Suppressor macrophage (primary cell): Measurements from ENCODE around the gene FBXO3.

Experiments
- DNase-seq, 4 experiments: peaks; one replicate each; pipeline ENCODE4 v3.0.0-alpha.2; 2020 to 2022

FBXO3 gene

DNA sequence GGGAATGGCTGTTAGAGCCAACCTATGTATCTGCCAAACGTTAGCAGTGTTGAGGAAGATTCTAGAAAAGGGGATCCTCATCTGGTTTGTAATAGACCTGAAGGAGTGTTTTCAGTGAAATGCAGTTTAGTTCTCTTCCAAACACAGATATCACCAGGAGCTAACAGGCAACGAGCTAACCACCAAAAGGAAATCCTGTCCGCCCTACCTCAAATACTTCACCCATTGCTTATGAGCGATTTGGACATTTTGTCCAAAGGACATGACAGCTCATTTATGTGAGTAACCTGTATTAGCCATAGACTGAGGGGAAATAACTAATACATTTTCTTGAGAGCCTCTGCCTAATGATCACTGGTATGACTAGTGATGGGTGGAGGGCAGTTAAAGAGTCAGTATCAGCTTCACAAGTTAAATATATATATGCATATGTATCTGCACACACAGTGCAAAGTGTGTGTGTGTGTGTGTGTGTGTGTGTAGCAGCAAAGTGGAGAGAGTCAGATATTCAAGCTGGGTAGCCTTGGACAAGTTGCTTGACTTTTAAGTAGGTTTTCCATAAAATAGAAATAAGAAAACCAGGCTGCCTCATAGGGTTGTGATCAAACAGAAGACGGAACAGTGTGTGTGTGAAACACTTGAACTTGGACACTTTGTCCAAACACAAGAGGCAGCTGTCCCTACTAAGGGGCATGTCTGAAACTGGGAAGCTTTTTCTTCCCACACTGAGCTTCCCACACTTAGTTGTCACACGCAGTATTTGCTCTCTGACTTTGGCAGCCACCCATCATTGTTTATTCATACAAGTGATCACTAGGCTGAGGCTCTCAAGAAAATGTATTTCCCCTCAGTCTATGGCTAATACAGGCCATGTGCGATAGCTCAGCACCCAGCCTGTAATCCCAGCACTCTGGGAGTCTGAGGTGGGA is 72.8 kb downstream of the FBXO3 start:
- DNase-seq, result peak; percentile 46 to 69 (median 62)

GRCh38 chr11:33700502-33701271 is 73.6 kb downstream of the FBXO3 start, which contains the start of gene C11orf91:
Gene C11orf91 (minus strand): TSS chr11:33700826. CDS start chr11:33700740, 86 bp downstream.
- DNase-seq, result peak; percentile 93 to 98 (median 96)

DNA sequence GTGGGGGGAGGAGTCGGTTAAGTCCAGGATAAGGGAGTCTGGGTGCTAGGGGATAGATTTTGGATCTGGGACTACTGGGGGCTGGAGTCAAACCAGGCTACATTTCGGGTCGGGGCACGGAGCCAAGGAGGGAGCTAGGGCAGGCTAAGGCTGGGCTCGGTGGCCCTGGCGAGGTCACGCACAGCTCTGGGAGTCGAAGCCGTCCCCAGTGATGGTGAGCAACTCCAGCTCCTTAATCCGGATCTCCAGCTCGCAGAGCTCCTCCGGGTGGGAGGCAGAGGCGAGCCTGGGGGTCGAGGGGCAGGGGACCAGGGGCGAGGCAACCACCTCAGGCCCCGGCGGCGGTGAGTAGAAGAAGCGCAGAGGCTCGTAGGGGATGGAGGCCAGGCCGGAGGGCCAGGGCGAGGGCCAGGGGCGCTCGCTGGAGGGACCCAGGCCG is 74.2 kb downstream of the FBXO3 start:
- DNase-seq, result no peak

- no peak for DNase-seq
These were observed 74.7 kb downstream of the FBXO3 start for GRCh38 chr11:33699515-33700062.

DNA sequence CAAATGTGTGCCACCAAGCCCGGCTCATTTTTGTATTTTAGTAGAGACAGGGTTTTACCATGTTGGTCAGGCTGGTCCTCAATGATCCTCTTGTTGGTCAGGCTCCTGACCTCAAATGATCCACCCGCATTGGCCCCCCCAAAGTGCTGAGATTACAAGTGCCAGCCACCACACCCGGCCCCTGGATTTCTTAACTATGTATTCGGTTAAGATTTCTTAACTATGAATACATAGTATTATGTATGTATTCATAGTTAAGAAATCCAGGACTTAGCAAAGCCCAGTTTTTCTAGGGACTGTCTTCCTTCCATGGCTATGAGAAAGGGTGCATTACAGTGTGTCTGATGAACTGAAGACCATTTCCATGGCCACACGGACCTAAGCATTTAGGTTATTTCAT is 75.4 kb downstream of the FBXO3 start:
- no peak for DNase-seq

- no peak for DNase-seq
These were observed 76.3 kb downstream of the FBXO3 start for GRCh38 chr11:33697997-33698396.

- no peak for DNase-seq
These were observed 77.2 kb downstream of the FBXO3 start for GRCh38 chr11:33696931-33697638.

- no peak for DNase-seq
These were observed 77.9 kb downstream of the FBXO3 start for GRCh38 chr11:33696411-33696810.

- no peak for DNase-seq
These were observed 79.2 kb downstream of the FBXO3 start for GRCh38 chr11:33695051-33695566.

DNA sequence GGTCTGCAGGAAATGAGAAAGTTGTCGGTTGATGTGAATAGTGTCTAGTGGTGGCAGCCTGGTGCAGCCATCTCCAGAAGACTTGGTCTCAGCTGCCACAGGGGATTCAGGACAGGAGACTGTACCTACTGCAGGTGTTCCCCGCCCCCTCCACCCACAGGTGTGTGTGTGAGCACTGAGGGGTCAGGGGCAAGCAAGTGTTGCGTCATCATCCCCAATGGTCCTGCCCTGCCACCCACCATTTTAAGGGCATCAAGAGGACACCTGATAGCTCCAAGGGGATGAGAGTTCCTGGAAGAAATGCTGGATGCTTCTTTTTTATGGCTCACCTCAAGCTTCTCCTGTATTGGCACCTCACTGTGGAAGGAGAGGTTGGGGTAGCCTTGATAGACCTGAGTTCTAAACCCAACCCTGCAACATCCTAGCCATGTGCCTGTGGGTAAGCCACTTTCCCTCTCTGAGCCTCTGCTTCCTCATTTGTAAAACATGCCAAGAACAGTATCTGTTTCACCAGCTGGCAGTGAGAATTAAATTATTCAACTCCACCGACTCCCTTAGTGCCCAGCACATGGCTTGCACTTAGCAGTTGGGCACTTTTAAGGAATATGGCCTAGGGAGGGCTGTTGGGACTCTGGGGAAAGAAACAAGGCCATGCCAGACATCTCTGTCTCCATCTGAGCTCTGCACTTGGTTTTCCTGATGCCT is 79.8 kb downstream of the FBXO3 start:
- peak; percentile 17 to 58 (median 52) for DNase-seq

GRCh38 chr11:33692541-33692940 is 81.8 kb downstream of the FBXO3 start:
- no peak for DNase-seq

DNA sequence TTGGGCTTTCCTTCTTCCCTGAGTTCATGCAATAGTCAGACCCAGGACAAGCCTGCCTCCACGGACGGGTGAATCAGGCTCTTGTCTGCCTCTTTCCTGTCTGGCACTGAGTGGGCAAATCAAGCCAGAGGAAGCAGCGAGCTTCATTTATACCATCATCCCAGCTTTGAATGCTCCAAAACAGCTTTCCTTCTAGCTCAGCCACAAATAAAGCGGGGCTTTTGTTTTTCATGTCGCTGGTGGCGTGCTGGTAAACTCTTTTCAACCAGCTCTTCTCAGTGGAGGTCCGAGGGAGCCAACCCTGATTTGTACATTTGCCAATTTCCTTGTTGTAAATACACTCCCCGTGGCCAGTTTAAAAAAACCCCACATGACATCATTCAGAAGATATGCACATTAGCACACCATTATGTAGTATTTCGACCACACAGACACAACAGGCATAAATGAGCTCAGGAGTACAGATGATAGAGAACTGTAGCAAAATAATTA is 82.3 kb downstream of the FBXO3 start:
- DNase-seq, result peak in 2 of 4 experiments; percentile 26 to 36

DNA sequence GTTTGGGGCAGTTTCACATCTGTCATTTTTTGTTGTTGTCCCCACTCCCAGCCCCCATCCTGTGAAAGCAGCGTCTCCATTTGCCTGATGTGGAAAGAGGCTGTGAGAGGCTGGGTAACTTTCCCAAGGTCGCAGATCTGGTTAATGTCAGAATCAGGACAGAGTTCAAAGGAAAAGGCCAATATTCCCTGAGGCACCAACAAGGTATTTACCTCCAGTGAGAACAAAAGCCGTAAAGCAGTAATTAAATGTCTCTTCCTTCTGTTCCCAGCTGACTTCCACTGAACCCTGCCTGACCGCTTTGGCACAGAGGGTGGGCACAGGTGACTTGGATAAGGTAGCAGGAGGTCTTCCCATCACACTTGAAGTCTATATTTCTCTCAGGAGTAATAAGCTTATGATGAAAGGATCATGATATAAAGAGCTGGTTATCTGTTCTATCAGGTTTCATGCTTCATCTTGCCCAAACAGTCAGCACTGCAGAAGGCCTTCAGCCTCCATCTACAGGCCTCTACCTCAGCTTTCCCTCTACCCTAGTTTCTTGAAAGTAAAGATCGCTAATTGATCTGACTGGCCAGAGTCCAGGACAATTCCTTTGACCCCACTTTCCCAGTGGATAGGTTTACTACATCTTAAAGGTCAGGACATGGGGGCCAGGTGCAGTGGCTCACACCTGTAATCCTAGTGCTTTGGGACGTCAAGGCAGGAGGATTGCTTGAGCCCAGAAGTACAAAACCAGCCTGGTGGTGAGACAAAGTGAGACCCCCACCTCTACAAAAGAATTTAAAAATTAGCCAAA is 83.1 kb downstream of the FBXO3 start:
- no peak for DNase-seq
